ENCODE data around the gene AKR1C2. TPM values are rescaled to one million over a fixed set of nuclear protein-coding genes. Genes with fewer than 3 reads are reported as not detected.
"Not testable (repeated sequence)": the region's sequence is repeated elsewhere in the genome, so short reads cannot be mapped to it uniquely, and the experiment has no call there.

AKR1C2 gene
- total RNA-seq, 1 donor from 2014 or later, result 4.7 TPM

- Histone ChIP-seq H3K4me3 (no peak overlapping the region), H3K4me2 (no peak overlapping the region), H3K27me3 (no peaks in the 10 kb centered on the region), H3K9me3 (ENCODE audit: low read depth) (no peaks in the 10 kb centered on the region), H3F3A (ENCODE audit: low read depth) (no peaks in the 10 kb centered on the region), H3K4me1 (no peaks in the 10 kb centered on the region), H3K9ac (no peak overlapping the region), H3K36me3 (no peaks in the 10 kb centered on the region), H3K79me2 (ENCODE audit: low read depth) (no peaks in the 10 kb centered on the region), H4K20me1 (ENCODE audit: low read depth) (no peaks in the 10 kb centered on the region), H2AFZ (replicated peaks) (no peak overlapping the region), H3K27ac (no peak overlapping the region)
- Mint-ChIP-seq H3K27ac (no peak overlapping the region), H3K4me3 (no peak overlapping the region), H3K4me1 (peaks cover 5% of the 10 kb centered on the region), H3K27me3 (ENCODE audit: insufficient read depth, low read depth) (no peaks in the 10 kb centered on the region), H3K36me3 (no peaks in the 10 kb centered on the region), H3K9me3 (peaks cover 3% of the 10 kb centered on the region)
- TF ChIP-seq EZH2 (IDR thresholded peaks at IDR 0.05) (no peak), EZH2phosphoT487 (IDR thresholded peaks at IDR 0.05) (no peak), CTCF (IDR thresholded peaks at IDR 0.05) (no peak)
- no peak for DNase-seq (ENCODE audit: low spot score)
Observed at GRCh38 chr10:4977025-4977424, 26.6 kb downstream of the AKR1C2 start.

- H3K27me3 Mint-ChIP-seq (ENCODE audit: insufficient read depth, low read depth); H3K4me3 Mint-ChIP-seq; H2AFZ ChIP-seq (replicated peaks); H3F3A ChIP-seq (ENCODE audit: low read depth); H3K79me2 ChIP-seq (ENCODE audit: low read depth); H3K36me3 Mint-ChIP-seq; H3K27ac ChIP-seq; H3K9me3 Mint-ChIP-seq; H3K27me3 ChIP-seq; H3K36me3 ChIP-seq; H3K4me2 ChIP-seq; H3K9ac ChIP-seq; H4K20me1 ChIP-seq (ENCODE audit: low read depth); H3K4me3 ChIP-seq; DNase-seq (ENCODE audit: low spot score); H3K4me1 ChIP-seq; H3K27ac Mint-ChIP-seq; H3K4me1 Mint-ChIP-seq; H3K9me3 ChIP-seq (ENCODE audit: low read depth): not testable (repeated sequence)
Observed at GRCh38 chr10:4974400-4974799, 29.3 kb downstream of the AKR1C2 start.

GRCh38 chr10:4973294-4973693 lies 30.4 kb downstream of the AKR1C2 start:
- not testable (repeated sequence) for H3K27me3 Mint-ChIP-seq (ENCODE audit: insufficient read depth, low read depth); H3K4me3 Mint-ChIP-seq; H3K36me3 ChIP-seq; H3F3A ChIP-seq (ENCODE audit: low read depth); H3K36me3 Mint-ChIP-seq; H3K27me3 ChIP-seq; H3K27ac ChIP-seq; H3K4me2 ChIP-seq; H3K79me2 ChIP-seq (ENCODE audit: low read depth); H3K9ac ChIP-seq; H3K4me1 Mint-ChIP-seq; H3K4me1 ChIP-seq; H3K4me3 ChIP-seq; H3K27ac Mint-ChIP-seq; DNase-seq (ENCODE audit: low spot score); H2AFZ ChIP-seq (replicated peaks); H3K9me3 Mint-ChIP-seq; H4K20me1 ChIP-seq (ENCODE audit: low read depth); H3K9me3 ChIP-seq (ENCODE audit: low read depth)

DNA sequence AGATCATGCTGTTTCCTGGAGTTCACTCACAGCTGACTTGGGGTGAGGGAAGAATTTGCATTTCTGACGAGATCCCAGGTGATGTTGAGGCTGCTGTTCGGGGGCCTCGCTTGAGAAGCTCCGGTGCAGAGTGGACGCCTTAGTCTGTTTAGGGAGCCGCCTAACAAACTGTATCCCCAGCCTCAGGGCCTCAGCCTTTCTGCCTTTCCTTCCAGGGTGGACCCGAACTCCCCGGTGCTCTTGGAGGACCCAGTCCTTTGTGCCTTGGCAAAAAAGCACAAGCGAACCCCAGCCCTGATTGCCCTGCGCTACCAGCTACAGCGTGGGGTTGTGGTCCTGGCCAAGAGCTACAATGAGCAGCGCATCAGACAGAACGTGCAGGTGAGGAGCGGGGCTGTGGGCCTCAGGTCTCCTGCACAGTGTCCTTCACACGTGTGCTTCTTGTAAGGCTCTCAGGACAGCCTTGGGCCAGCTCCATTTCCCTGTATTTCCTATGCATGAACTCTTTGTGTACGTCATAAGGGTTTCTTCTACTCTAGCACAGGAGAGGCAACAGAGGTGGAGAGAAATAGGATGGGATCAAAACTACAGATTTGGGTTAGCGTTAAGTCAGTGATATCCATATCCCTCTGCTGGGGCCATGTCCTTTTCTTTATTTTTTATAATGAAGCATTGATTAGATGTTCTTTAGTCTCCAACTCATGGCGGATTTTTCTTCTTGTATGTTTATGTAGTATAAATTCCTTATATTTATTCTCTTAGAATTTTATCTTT lies 31.1 kb downstream of the AKR1C2 start:
- not testable (repeated sequence) for H3K9me3 ChIP-seq (ENCODE audit: low read depth); H3K4me2 ChIP-seq; H3K4me3 Mint-ChIP-seq; DNase-seq (ENCODE audit: low spot score); H3K9ac ChIP-seq; H3K36me3 ChIP-seq; H3K4me1 Mint-ChIP-seq; H3K27ac ChIP-seq; H4K20me1 ChIP-seq (ENCODE audit: low read depth); H3K27ac Mint-ChIP-seq; H3K27me3 Mint-ChIP-seq (ENCODE audit: insufficient read depth, low read depth); H3K79me2 ChIP-seq (ENCODE audit: low read depth); H3K4me1 ChIP-seq; H3K4me3 ChIP-seq; H3K9me3 Mint-ChIP-seq; H3K27me3 ChIP-seq; H3F3A ChIP-seq (ENCODE audit: low read depth); H3K36me3 Mint-ChIP-seq; H2AFZ ChIP-seq (replicated peaks)

DNA sequence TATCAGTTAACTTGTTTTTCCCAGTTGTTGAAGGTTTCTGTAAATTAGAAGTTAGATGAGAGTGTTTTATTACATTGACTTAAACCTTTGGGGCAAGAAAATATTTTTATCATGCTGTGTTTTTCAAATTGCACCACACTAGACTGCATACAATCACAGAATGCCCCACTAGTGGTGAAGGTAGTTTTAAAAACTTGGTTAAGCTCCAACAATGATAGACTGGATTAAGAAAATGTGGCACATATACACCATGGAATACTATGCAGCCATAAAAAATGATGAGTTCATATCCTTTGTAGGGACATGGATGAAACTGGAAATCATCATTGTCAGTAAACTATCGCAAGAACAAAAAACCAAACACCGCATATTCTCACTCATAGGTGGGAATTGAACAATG lies 33.3 kb downstream of the AKR1C2 start:
- H3K27ac Mint-ChIP-seq; H3K36me3 Mint-ChIP-seq; H3K27ac ChIP-seq; H4K20me1 ChIP-seq (ENCODE audit: low read depth); H3K4me3 ChIP-seq; H3K9me3 ChIP-seq (ENCODE audit: low read depth); DNase-seq (ENCODE audit: low spot score); H3K36me3 ChIP-seq; H2AFZ ChIP-seq (replicated peaks); H3K4me3 Mint-ChIP-seq; H3K79me2 ChIP-seq (ENCODE audit: low read depth); H3K4me2 ChIP-seq; H3K9me3 Mint-ChIP-seq; H3K9ac ChIP-seq; H3K4me1 ChIP-seq; H3F3A ChIP-seq (ENCODE audit: low read depth); H3K27me3 Mint-ChIP-seq (ENCODE audit: insufficient read depth, low read depth); H3K27me3 ChIP-seq; H3K4me1 Mint-ChIP-seq: not testable (repeated sequence)

- not testable (repeated sequence) for H4K20me1 ChIP-seq (ENCODE audit: low read depth); H3K4me2 ChIP-seq; H3K9me3 ChIP-seq (ENCODE audit: low read depth); H3K27ac ChIP-seq; H3F3A ChIP-seq (ENCODE audit: low read depth); H3K4me3 Mint-ChIP-seq; H2AFZ ChIP-seq (replicated peaks); H3K4me3 ChIP-seq; H3K4me1 ChIP-seq; H3K4me1 Mint-ChIP-seq; H3K9me3 Mint-ChIP-seq; H3K36me3 ChIP-seq; H3K27me3 Mint-ChIP-seq (ENCODE audit: insufficient read depth, low read depth); DNase-seq (ENCODE audit: low spot score); H3K36me3 Mint-ChIP-seq; H3K27me3 ChIP-seq; H3K79me2 ChIP-seq (ENCODE audit: low read depth); H3K9ac ChIP-seq; H3K27ac Mint-ChIP-seq
Observed at GRCh38 chr10:4969289-4969688, 34.4 kb downstream of the AKR1C2 start.

DNA sequence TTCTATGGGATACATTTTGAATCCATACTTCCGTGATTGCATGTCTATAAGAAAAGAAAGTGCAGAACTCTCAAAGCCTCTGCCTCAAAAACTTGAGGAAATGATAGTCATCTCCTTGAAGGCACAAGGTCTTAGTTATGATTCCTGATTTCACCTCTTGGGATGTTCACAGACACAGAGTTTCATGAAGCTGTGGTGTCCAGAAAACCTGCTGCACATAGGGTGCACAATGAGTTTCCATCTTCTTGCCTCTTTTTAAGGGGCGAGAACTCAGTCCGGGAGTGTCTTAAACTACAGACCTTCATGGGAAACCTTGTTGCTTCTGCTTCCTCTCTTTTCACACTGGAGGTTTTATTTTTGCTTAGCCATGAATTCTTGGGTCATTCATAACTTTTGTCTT lies 36.5 kb downstream of the AKR1C2 start:
- H3K4me3 Mint-ChIP-seq; H3K27me3 Mint-ChIP-seq (ENCODE audit: insufficient read depth, low read depth); H3K27ac Mint-ChIP-seq; H3K9ac ChIP-seq; H3F3A ChIP-seq (ENCODE audit: low read depth); H3K9me3 Mint-ChIP-seq; H3K4me3 ChIP-seq; H3K9me3 ChIP-seq (ENCODE audit: low read depth); H3K4me2 ChIP-seq; H3K36me3 ChIP-seq; H3K27me3 ChIP-seq; H3K4me1 Mint-ChIP-seq; H3K79me2 ChIP-seq (ENCODE audit: low read depth); H2AFZ ChIP-seq (replicated peaks); H3K36me3 Mint-ChIP-seq; H3K4me1 ChIP-seq; H3K27ac ChIP-seq; H4K20me1 ChIP-seq (ENCODE audit: low read depth); DNase-seq (ENCODE audit: low spot score): not testable (repeated sequence)
